ENCODE measurements around the gene ADCY3. TPM values are rescaled to one million over a fixed set of nuclear protein-coding genes. Genes with fewer than 3 reads are reported as not detected.

ADCY3 gene
- total and polyA plus RNA-seq, 7 donors: 9.2 to 15.2 (median 12.1) TPM

GRCh38 chr2:24826773-24827145, 93.3 kb downstream of the ADCY3 start:
- 61 to 70% (median 63%) methylated on average over 5 of the region's 5 CpGs for WGBS, 3 donors
- TF ChIP-seq CTCF (IDR thresholded peaks at IDR 0.05): no peak
- H3K36me3 ChIP-seq (ENCODE audit: insufficient read depth in 1 of 2, low read depth in 1 of 2): no peaks in the 10 kb centered on the region
- no peak overlapping the region for H3K27ac ChIP-seq
- ATAC-seq (no peak), DNase-seq (no peak)
- no peak overlapping the region for H3K4me3 ChIP-seq
- H3K27me3 ChIP-seq (ENCODE audit: insufficient read depth in 3 of 3, low read length in 2 of 3): no peaks in the 10 kb centered on the region
- H3K4me1 ChIP-seq: peaks cover 5% of the 10 kb centered on the region
- no peaks in the 10 kb centered on the region for H3K9me3 ChIP-seq
- intact Hi-C loops (cut with DNase I): loop anchor here (2.0 to 5.0 kb wide), 2 partner anchors 339 to 416 kb away; no protein-coding TSS in a partner anchor

GRCh38 chr2:24825883-24826772, 93.9 kb downstream of the ADCY3 start:
- Histone ChIP-seq H3K4me3 (no peak overlapping the region), H3K9me3 (no peaks in the 10 kb centered on the region), H3K27me3 (ENCODE audit: insufficient read depth in 3 of 3, low read length in 2 of 3) (no peaks in the 10 kb centered on the region), H3K27ac (no peak overlapping the region), H3K36me3 (ENCODE audit: insufficient read depth in 1 of 2, low read depth in 1 of 2) (no peaks in the 10 kb centered on the region), H3K4me1 (peaks cover 5% of the 10 kb centered on the region)
- ATAC-seq: no peak
- 86 to 92% (median 88%) methylated on average over 14 of the region's 14 CpGs for WGBS, 3 donors
- peak in 1 of 2 donors; percentile 44 for DNase-seq
- TF ChIP-seq CTCF (IDR thresholded peaks at IDR 0.05): no peak
- intact Hi-C loops (cut with DNase I): loop anchor here (2.0 to 5.0 kb wide), 2 partner anchors 339 to 415 kb away; no protein-coding TSS in a partner anchor

- Histone ChIP-seq H3K36me3 (ENCODE audit: insufficient read depth in 1 of 2, low read depth in 1 of 2) (peaks cover 0 to 2% of the 10 kb centered on the region in 2 donors), H3K27me3 (ENCODE audit: insufficient read depth in 3 of 3, low read length in 2 of 3) (no peaks in the 10 kb centered on the region), H3K9me3 (no peaks in the 10 kb centered on the region), H3K4me1 (peaks cover 5% of the 10 kb centered on the region), H3K4me3 (no peak overlapping the region), H3K27ac (no peak overlapping the region)
- intact Hi-C loops (cut with DNase I): loop anchor here in 1 of 2 donors (5.0 kb wide), 1 partner anchor 338 kb away; no protein-coding TSS in a partner anchor
- WGBS, 3 donors: 88 to 92% (median 91%) methylated on average over 16 of the region's 16 CpGs
- ATAC-seq (no peak), DNase-seq (peak in 1 of 2 donors; percentile 28)
- peak; percentile 23 for TF ChIP-seq CTCF (IDR thresholded peaks at IDR 0.05)
Observed at GRCh38 chr2:24824966-24825882, 94.8 kb downstream of the ADCY3 start.

GRCh38 chr2:24824071-24824588, 95.9 kb downstream of the ADCY3 start:
- peak in 1 of 2 donors; percentile 38 for DNase-seq

More at GRCh38 chr2:24824071-24824588, 95.9 kb downstream of the ADCY3 start:
- Histone ChIP-seq H3K4me1 (peaks cover 5% of the 10 kb centered on the region), H3K4me3 (no peak overlapping the region), H3K36me3 (ENCODE audit: insufficient read depth in 1 of 2, low read depth in 1 of 2) (peaks cover 0 to 11% of the 10 kb centered on the region in 2 donors), H3K27ac (no peak overlapping the region), H3K27me3 (ENCODE audit: insufficient read depth in 3 of 3, low read length in 2 of 3) (no peaks in the 10 kb centered on the region), H3K9me3 (no peaks in the 10 kb centered on the region)
- 94 to 96% (median 95%) methylated on average over 14 of the region's 14 CpGs for WGBS, 3 donors
- no peak for TF ChIP-seq CTCF (IDR thresholded peaks at IDR 0.05)
- no peak for ATAC-seq
- intact Hi-C loops (cut with DNase I): no loop called here

Data from psoas muscle (tissue), 8 donors.